Measurements from ENCODE around the gene FANK1. TPM values are rescaled to one million over a fixed set of nuclear protein-coding genes. Genes with fewer than 3 reads are reported as not detected.
"Not testable (repeated sequence)": the region's sequence is repeated elsewhere in the genome, so short reads cannot be mapped to it uniquely, and the experiment has no call there.

The FANK1 gene
- total and polyA plus RNA-seq, 10 donors = 0.35 to 1.0 (median 0.90) TPM; not detected in 2

DNA sequence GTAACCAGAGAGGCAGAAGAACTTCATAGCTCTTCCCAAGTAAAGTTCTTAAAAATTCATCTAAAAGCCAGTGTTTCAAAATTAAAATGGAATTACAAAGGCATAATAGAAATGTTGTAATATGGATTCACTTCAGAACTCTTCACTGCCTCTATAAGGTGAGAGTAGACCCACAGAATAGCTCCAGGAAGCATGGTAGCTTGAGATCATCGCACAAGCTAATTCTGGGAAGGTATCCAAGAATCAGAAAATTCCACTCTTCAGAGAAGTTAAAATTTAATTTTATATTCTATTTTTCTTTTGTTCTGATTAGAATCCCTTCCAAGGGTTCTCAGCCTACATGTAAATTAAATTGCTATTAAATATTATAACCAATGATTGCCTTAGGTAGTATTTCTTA, 13.8 kb upstream of the FANK1 start:
- intact Hi-C loops (cut with DNase I; ENCODE audit: low total_unique reads) = no loop called here
- Histone ChIP-seq H3K9me3 (peaks cover 0 to 4% (median 0%) of the 10 kb centered on the region in 8 donors), H3K27me3 (replicated peaks in 1 of 7) (no peaks in the 10 kb centered on the region), H3K27ac (no peak overlapping the region), H3K4me1 (no peaks in the 10 kb centered on the region), H3K4me3 (no peak overlapping the region), H3K36me3 (peaks cover 0 to 40% (median 0%) of the 10 kb centered on the region in 6 donors)
- TF ChIP-seq POLR2A (IDR thresholded peaks at IDR 0.05) = no peak
- 83 to 92% (median 87%) methylated on average over 1 of the region's 1 CpG for WGBS, 5 donors
- no peak for DNase-seq

DNA sequence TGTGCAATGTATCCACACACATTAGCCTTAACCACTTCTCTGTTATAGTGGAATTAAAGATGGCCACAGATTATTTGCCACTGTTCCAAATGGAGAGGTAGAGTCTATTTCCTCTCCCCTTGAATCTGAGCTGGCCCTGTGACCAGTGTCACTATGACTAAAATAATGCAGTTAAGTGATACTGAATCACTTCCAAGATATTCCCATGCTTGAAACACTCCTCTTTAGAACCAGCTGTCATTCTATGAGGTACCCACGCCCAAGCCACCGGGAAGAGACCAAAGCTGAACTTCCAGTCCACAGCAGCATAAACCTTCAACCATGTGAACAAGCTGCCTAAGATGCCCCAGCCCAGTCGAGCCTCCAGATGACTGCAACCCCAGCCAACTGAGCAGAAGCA, 13.2 kb upstream of the FANK1 start:
- DNase-seq = no peak
- Histone ChIP-seq H3K4me3 (no peak overlapping the region), H3K27me3 (replicated peaks in 1 of 7) (no peaks in the 10 kb centered on the region), H3K36me3 (peaks cover 0 to 35% (median 0%) of the 10 kb centered on the region in 6 donors), H3K4me1 (no peaks in the 10 kb centered on the region), H3K9me3 (peaks cover 0 to 4% (median 0%) of the 10 kb centered on the region in 8 donors), H3K27ac (no peak overlapping the region)
- 59 to 82% (median 82%) methylated on average over 3 of the region's 3 CpGs for WGBS, 5 donors
- TF ChIP-seq, protein P1, sequence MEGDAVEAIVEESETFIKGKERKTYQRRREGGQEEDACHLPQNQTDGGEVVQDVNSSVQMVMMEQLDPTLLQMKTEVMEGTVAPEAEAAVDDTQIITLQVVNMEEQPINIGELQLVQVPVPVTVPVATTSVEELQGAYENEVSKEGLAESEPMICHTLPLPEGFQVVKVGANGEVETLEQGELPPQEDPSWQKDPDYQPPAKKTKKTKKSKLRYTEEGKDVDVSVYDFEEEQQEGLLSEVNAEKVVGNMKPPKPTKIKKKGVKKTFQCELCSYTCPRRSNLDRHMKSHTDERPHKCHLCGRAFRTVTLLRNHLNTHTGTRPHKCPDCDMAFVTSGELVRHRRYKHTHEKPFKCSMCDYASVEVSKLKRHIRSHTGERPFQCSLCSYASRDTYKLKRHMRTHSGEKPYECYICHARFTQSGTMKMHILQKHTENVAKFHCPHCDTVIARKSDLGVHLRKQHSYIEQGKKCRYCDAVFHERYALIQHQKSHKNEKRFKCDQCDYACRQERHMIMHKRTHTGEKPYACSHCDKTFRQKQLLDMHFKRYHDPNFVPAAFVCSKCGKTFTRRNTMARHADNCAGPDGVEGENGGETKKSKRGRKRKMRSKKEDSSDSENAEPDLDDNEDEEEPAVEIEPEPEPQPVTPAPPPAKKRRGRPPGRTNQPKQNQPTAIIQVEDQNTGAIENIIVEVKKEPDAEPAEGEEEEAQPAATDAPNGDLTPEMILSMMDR (IDR thresholded peaks at IDR 0.05 in 8 of 11, conservative IDR thresholded peaks at IDR 0.05 in 3 of 11) = no peak
- no peak for TF ChIP-seq POLR2AphosphoS5 (IDR thresholded peaks at IDR 0.05)
- TF ChIP-seq POLR2A (IDR thresholded peaks at IDR 0.05) = no peak
- intact Hi-C loops (cut with DNase I; ENCODE audit: low total_unique reads) = no loop called here

DNA sequence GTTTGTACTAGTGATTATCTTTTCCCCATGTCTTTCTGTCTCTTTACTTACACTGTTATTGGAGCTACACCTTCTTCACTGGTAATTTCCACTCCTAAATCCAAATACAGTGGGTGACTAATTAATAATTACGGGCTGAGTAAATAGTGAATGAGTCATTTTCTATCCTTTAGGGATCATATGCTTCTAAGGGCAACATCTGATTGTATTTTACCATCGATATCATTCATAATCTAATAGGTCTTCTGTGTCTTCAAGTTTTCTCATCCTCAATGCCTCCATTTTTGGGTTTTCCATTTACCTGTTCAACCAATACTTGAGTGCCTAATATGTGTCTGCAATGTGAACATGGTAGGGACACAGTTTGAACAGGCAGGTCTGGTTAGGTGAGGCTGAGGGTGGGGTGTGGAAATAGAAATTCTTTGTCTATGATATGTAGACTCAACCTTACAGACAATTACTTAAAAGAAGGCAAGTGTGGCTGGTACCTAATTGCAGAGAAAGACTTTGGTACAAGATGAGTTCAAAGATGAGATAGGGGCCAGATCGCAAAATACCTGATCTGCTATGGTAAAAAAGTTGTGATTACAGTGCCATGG, 9.4 kb upstream of the FANK1 start:
- Histone ChIP-seq H3K36me3 (peaks cover 0 to 18% (median 0%) of the 10 kb centered on the region in 6 donors), H3K4me1 (no peaks in the 10 kb centered on the region), H3K9me3 (peaks cover 0 to 7% (median 0%) of the 10 kb centered on the region in 8 donors), H3K27ac (no peak overlapping the region), H3K4me3 (no peak overlapping the region), H3K27me3 (replicated peaks in 1 of 7) (no peaks in the 10 kb centered on the region)
- intact Hi-C loops (cut with DNase I; ENCODE audit: low total_unique reads) = no loop called here
- 90 to 99% (median 94%) methylated on average over 3 of the region's 3 CpGs for WGBS, 5 donors
- TF ChIP-seq, protein P1 (IDR thresholded peaks at IDR 0.05 in 8 of 11, conservative IDR thresholded peaks at IDR 0.05 in 3 of 11) = no peak
- TF ChIP-seq POLR2A (IDR thresholded peaks at IDR 0.05) (no peak), POLR2AphosphoS5 (IDR thresholded peaks at IDR 0.05) (no peak)
- DNase-seq = no peak

DNA sequence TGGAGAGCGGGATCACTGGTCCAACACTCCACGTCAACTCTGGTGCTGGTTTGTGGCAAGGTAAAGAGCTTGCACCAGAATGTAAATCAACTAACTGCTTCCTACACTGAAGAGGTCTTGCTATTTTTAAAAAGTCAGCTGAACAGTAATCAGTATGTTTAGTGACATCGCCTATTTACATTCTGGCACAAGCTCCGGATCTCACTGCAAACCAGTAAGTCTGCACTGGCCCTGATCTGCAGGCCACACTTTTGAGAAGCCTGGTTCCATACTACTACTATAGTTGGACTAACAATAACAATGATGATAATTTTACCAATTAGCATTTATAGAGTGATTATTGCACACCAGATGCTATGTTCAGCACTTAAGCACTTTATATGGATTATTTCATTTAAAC, 6.9 kb upstream of the FANK1 start:
- H3K4me1 ChIP-seq; H3K9me3 ChIP-seq; H3K27me3 ChIP-seq (replicated peaks in 1 of 7); H3K4me3 ChIP-seq; intact Hi-C loops (cut with DNase I; ENCODE audit: low total_unique reads); DNase-seq; H3K36me3 ChIP-seq; H3K27ac ChIP-seq: not testable (repeated sequence)
- 80 to 93% (median 90%) methylated on average over 4 of the region's 4 CpGs for WGBS, 5 donors

DNA sequence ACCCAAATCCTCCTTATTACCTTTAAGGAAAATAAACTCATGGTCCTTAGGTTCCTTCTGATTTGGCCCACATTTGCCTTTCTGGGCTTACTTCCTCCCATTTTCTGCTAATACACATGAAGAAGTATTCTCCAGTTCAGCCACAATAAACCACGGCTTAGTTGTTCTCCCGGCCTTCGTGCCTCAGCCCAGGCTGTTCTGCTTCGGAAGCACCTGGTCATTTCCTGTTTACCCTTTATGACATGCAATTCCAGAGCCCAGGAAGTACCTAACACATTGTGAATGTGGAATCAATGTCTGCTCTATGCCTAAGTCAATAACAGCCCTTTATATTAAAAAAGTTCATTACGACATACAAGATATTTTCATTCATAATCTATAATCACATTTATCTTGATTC, 4.0 kb upstream of the FANK1 start:
- DNase-seq; H3K4me3 ChIP-seq; H3K27ac ChIP-seq; H3K36me3 ChIP-seq; intact Hi-C loops (cut with DNase I; ENCODE audit: low total_unique reads); H3K9me3 ChIP-seq: not testable (repeated sequence)
- peaks cover 0 to 14% (median 0%) of the 10 kb centered on the region in 7 donors for H3K27me3 ChIP-seq (replicated peaks in 1 of 7)
- 59 to 79% (median 71%) methylated on average over 5 of the region's 5 CpGs for WGBS, 5 donors
- H3K4me1 ChIP-seq = peaks cover 0 to 32% (median 11%) of the 10 kb centered on the region in 6 donors

DNA sequence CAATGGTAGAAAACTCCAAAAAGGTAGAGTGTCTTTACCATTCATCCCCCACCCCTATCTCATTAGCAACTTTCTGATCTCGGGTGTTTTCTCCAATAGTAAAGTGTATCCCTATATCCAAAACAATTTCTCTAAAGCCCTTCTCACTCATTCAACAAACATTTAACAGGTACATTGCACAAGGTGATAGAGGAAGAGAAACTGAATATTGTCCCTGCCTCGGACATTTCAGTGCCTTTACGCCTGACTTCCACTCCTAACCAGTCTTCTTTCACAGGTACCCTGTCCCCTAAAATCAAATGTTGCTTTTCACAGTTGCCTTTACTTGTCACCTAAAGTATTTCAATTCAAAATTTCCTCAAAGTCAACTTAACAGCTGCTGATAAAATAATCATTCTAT, 2.2 kb upstream of the FANK1 start:
- DNase-seq; H3K36me3 ChIP-seq; H3K9me3 ChIP-seq; intact Hi-C loops (cut with DNase I; ENCODE audit: low total_unique reads); H3K27ac ChIP-seq; H3K4me3 ChIP-seq: not testable (repeated sequence)
- Histone ChIP-seq H3K4me1 (peaks cover 0 to 32% (median 11%) of the 10 kb centered on the region in 6 donors), H3K27me3 (replicated peaks in 1 of 7) (peaks cover 0 to 14% (median 0%) of the 10 kb centered on the region in 7 donors)
- 73 to 89% (median 80%) methylated on average over 3 of the region's 3 CpGs for WGBS, 5 donors

Data from spleen (tissue), 11 donors.